ENCODE results near the gene AKT2.

Gene AKT2

DNA sequence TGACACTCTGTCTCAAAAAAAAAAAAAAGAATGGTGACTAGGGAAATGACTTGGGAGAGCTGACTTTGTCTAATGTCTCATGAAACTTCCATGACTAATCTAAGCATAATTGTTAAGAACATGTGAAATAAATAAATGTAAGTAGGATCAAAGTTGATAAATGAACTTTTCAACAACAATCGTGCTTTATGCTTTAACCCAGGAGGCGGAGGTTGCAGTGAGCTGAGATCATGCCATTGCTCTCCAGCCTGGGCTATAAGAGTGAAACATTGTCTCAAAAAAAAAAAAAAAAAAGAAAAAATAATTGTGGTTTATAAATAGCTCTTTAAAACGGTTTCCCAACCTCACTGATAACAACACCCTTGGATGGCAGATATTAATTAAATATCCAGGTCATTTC, 12.9 kb upstream of the AKT2 start:
- no peak for DNase-seq

DNA sequence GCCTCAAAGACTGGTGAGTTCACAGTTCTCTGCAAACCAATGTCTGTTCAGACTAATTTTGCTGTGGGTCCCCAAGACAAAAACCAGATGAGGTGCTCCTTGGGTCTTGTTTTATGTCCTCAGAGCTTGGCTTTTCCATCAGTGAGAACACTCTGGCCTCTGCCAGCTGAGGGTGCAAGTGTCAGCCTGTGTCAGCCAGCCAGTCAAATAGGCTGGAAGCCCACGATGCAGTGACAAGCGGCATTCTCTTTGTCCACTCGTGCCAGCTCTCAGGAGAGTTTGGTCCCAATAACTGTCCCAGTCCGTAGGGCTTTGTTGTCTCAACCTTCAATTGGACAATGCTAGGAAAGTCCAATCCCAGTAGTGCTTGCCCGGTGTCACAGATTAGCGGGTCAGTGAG, 9.4 kb upstream of the AKT2 start:
- no peak for DNase-seq

DNA sequence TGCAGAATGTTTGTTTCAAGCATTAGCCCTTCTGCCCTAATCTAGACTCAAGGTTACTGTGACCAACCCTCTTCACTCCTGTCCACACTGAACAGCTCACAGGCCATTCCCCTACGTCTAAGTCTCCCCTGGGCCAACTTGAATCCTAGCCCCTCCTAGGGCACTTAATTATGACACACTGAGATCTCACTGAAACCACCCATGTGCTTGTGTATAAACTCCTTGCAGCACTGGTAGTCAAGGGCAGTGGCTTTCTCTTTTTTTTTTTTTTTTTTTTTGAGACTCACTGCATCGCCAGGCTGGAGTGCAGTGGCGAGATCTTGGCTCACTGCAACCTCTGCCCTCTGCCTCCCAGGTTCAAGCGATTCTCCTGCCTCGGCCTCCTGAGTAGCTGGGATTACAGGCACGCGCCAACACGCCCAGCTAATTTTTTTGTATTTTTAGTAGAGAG, 1.9 kb upstream of the AKT2 start:
- DNase-seq: no peak

DNA sequence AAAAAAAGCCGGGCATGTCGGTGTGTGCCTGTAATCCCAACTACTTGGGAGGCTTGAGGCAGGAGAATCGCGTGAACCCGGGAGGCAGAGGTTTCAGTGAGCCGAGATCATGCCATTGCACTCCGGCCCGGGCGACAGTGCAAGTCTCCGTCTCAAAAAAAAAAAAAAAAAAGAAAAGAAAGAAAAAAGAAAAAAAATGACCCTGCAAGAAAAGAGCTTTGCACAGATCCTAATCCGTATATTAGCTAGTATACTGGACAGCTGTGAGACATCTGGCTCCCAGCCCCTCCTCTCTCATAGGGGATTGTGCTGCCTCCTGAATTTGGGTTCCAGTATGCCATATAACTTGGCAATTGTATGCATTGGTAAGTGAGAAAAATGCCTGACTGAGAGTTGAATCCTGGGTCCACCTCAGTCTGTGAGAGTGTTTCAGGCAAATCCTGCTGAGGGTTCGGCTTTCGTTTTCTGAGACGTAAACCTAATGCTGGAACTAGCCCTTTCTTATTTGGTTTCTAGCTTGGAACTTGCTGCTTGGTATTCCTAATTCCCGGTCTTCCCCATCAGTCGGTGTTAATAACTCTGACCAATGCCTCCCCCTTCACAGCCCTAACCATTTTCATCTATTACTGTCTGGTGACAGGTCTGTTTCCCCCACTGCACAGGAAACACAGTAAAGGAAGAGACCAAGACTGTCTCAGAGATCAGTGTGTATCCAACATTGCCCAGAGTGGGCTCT, 1.3 kb upstream of the AKT2 start:
- DNase-seq: no peak

DNA sequence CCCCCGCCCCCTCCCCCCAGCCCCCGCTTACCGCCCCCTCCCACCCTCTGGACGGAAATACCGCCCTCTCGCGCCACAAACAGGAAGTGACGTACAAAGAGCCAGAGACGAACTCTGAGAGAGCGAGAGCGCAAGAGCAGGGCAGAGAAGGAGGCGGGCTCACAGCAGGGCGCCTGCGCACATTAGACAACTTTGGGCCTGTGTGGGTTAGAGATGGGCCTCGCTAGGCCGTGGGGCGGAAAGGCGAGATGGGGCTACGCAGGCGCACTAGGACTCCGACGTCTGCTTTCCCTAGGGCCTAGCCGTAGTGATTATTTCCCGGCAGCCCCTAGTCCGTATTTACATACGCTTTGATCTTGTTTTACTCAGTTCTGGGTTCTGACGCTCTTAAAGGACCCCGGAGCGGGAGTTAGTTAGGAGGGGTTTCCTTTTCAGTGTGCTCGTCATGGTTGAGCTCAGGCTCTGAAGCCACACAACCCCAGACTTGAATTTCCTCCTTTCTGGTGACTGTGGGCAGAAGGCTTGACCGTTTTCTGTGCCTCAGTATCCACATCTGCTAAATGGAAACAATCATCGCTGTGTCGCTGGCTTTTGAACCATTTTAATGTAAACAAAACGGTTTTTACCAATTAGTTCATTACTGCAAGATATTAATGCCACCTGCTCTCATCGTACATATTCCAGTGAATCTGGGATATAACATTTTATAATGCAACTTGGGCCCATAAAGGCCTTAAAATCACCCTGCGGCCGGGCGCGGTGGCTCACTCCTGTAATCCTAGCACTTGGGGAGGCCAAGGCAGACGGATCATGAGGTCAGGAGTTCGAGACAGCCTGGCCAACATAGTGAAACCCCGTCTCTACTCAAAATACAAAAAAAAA, 449 bp upstream of the AKT2 start:
- peak; percentile 94 for DNase-seq

DNA sequence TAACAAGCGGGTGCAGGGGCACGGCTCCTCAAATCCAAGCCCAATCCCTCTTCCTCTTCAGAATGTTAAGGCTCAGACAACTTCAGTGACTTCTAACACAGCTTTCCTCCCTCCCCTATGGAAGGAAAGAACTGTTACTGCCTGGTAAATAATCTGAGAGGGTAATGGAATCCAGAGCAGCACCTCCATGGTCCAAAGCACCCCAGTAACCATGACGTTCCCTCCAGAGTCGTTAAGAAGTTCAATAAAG, 969 bp downstream of the AKT2 start:
- no peak for DNase-seq

DNA sequence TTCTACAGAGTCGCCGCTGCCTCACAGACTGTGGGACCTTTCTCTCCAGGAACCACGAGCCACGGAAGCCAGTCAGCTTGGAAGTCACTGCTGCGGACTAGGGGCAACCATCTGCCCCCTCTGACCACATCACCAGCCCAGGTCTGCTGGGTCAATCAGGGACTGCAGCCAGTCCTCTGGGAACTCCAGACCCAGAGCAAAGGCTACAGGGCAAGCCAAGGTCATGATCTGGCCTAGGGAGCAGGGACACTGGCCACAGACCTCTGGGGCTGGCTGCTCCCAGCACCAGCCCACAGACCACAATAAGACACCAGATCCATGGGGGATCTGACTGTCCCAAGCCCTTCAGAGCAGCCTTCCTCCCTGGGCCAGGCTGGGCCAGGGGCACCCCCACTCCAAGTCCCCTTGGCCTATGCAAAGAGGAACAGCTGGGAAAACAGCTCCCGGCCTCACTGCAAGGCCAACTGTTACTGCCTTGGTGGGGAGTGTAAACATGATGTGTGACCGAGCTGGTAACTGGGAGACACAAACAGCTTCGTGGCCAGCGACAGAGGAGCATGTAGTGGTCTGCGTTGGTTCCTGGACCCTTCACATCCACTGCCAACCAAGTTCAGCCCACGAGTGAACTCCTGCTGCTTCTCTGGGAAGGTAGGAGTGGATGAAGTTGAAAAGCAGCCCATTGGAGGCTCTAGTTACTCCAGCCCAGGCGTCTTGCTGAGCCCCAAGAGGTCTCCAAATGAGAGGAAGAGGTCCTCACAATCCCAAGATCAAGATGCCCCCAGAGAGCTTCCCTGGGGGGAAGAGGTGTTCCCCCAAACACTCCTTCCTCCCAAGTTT, 1.5 kb downstream of the AKT2 start:
- no peak for DNase-seq

DNA sequence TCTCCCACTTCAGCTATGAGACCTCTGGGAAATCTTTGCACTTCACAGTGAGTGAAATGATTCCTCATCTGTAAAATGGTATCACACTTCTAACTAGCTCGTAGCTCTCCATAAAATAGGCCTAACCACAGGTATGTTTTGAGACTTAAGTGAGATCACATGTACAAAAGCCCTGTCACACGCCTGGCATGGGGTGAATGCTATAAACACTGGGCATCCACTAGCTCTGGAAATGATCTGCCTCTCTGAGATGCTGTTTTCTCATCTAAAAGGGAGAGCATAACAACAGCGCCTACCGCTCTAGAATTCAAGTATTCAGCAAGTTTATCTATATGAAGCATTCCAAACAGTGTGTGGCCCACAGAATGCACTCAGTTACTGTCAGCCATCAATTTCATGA, 2.2 kb downstream of the AKT2 start:
- DNase-seq: no peak

DNA sequence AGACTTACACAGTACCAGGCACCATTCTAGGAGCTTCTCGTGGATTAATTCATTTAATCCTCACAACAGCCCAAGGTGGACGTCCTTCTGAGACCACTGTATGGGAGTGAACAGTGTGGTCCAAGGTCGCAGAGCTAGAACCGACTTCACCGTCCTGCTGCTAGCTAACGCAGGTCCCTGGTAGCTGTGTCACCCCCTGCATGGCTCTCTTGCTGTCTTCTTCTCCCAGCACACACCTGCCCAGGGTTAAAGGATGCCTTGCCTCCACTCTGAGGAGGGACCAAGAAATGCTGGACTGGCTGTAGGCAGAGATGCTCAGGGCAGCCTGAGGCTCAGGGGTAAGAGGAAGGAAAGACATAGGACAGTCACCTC, 3.0 kb downstream of the AKT2 start:
- DNase-seq: no peak

DNA sequence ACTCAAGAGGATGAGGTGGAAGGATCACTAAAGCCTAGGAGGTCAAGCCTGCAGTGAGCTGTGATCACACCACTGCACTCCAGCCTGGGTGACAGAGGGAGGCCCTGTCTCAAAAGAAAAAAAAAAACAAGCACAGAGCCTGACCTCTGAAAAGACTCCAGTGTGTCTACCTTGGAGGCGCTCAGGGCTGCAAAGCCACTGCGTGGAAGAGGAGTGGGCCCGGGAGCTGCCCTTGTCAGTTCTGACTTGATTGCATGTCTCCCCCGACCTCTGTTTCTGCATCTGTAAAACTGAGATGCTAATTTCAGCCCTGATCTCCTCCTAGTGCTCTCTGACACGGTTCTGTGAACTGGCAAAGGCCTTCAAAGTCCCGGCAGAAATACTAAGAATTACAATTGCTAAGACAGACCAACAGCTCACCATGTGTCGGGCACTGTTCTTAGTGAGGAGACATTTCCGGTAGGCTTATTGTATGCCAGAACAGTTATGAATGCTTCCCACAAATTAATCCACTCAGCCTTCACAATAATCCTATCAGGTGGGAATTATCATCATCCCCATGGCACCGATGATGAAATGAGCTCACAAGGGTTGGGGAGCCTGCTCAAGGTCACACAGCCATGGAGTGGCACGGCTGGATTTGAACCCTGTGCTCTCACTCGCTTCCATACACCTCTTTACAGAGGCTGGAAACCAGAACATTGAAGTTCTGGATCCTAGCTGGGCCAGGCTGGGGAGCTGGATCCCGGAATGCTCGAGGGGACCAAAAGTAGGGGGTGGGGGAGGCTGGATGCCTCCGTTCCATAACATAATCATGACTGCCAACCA, 3.5 kb downstream of the AKT2 start:
- no peak for DNase-seq

DNA sequence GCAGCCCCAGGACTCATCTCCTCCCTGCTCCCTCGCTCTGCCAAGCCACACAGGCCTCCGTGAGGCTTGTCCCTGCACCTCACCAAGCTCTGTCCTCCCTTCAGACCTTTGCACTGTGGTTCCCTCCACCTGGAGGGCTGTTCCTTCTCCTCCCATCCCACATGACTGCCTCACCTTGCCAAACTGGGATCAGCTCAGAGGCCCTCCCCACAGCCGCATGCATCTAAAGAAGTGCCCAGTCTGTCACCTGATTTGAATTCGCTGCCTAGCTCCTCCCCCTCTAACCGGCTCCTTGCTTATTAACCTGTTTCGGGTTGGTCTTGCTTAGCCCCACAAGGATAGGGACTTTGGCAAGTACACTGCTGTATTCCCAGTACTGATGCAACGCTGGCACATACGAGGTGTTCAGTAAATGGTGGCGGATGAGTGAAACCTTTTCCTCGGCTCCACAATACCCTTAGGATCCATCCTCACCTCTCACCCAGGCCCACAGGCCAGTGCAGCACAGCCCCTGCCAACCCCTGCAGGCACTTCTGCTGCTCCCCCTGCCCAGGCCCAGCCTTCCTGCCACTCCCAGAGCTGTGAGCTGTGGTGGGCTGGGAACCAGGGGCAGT, 4.4 kb downstream of the AKT2 start:
- DNase-seq: no peak

DNA sequence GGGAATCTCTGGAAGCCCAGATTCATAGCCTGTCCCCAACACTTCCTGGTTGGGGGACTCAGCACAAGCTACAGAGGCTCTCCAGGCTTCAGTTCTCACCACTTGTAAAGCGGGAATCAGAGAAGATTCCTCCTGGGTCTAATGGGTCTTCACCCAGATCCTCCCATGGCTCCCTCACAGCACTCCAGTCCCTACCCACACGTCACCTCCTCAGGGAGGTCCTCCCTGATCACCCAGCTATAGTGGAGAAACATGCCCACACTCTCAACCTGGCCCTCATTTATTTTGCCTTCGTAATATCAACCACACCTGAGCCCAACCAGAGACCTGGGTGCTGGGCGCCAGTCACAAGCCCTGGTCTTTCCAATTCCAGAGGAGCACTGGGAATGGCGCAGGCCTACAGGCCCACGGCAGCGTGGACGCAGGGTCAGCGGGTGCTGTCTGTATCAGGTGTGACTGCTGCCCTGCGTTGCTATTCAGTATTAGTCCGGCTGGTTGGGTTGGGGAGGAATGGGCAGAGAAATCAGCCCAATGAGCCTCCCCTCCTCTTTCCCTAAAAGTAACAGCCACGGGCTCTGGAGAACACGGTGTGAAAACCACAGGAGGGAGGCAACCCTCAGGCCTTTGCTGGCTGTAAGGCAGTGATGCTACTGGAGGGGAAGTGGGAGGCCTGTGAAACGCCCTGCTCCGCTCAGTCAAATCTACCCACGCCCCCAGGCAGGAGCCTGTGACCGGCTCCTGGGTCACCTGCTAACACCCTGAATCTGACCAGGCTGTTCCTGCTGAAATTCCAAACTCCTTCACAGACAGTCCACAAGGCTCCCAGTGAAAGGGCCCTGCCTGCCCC, 5.2 kb downstream of the AKT2 start:
- no peak for DNase-seq

DNA sequence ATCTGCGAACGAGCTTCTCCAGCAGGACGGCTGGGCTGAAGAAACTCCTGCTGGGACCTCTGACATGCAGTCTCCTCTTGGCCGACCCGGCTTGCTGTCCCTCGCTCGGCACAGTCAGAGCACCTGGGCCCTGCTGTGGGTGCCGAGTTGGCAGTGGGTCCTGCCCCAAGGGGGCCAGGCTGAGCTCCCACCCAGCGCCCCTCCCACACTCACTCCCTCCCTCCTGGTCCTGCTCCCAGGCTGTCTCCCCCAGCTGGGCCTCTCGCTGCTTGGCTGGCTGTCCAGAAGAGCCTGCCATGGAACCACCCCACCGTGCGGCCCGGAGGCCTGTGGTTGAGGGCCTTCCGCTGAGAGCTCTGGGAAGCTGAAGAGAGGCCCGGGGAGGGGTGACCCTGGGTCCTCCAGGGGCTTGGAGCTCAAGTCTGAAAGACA, 6.0 kb downstream of the AKT2 start:
- no peak for DNase-seq

DNA sequence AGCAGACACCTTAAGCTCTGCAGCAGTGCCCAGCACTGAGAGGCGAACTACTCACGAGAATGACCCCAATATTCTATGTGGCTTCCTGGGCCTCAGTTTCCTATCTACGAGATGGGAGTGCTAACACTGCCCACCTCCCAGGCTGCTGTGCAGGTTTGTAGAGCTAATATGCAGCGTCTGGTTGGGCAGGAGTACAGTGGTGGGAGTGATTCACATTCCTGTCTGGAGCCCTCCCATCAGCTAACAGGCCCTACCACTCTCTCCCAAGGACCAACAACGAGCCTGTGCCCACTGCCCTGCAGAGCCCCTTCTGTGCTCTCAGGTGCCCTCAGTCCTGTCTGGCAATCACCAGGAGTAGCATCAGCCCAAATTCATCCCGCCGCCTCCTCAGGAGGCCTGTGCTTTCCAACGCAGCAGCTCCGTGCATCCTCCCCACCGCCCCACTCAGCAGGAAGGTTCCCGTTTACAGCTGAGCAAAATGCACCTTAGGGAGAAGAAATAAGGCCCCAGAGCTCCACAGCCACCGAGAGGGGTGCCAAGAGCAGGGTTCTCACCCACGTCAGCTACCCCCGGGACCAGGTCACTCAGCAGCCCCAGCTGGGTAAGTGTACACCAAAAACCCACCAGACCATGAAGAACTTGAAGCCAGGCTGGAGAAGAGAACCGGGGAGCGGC, 6.6 kb downstream of the AKT2 start:
- DNase-seq: no peak

DNA sequence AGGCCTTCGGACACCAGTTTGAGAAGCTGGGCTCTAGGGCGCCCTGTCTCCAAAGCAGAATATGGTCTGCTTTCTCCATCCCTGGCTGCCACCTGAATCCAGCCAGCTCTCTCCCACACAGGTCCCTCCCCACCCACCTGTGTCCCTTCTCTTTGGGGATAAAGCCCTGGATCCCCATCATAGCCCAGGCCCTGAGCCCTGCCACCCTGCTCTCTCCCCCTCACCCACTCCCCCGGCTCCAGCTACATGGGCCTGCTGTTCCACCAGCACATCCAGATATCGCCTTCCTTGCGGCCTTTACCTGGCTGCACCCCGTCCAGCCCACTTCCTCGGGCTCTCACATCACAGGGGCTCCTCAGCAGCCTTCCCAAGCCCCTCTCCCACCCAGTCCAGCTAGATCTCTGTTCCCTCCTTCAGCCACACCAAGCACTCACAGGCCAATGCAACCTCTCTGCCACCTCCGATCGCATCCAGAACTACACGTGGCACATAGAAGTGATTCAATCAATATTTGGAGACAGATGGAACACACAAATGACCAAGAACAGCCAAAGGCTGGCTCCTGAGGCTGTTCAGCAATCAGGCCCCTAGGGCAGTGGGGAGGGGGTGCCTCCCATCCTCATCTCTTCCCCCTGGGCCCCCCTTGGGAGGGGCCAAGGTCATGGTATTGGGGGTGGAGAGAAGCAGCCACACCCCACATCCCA, 7.6 kb downstream of the AKT2 start:
- no peak for DNase-seq

DNA sequence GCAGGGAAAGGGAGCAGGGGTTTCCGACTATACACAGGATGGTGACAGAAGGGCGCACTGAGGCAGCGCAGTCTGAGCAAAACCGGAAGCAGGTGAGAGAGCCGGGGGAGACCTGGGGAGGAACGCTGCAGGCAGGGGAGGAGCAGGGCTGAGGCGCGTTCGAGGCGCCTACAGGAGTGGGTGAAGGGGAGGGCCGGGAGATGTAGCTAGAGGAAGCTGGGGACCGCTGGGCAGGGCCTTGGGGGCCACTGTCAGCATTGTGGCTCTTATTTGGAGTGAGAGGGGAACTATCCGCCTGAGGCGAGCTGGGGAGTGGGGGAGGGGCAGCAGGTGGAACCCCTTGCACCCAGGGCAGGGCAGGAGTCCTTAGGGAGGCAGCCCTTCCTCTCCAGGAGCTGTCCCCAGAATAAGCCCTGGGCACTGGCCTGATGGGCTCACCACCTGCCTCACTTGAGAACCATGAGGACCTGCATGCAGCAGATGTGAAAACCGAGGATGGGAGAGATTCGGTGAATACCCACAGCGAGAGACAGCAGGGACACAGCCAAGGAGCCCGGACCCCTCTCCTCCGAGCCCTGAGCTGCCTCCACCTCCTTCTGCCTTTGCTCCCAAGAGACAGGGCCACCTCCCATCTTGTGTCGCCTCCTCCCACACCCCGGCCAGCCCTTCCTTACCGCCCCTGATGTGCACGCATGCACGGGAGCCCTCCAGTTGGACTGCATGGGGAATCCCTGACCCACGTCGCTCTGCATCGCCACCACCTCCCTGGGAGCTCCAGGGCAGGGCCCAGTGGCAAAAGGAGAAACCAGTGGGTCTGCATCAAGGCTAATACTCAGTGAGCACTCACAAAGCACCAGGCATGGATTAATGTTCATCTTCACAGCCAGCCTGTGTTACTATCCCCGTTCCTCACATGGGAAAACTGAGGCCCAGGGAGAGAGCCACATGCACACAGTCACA, 10.3 kb downstream of the AKT2 start:
- DNase-seq: peak; percentile 32

DNA sequence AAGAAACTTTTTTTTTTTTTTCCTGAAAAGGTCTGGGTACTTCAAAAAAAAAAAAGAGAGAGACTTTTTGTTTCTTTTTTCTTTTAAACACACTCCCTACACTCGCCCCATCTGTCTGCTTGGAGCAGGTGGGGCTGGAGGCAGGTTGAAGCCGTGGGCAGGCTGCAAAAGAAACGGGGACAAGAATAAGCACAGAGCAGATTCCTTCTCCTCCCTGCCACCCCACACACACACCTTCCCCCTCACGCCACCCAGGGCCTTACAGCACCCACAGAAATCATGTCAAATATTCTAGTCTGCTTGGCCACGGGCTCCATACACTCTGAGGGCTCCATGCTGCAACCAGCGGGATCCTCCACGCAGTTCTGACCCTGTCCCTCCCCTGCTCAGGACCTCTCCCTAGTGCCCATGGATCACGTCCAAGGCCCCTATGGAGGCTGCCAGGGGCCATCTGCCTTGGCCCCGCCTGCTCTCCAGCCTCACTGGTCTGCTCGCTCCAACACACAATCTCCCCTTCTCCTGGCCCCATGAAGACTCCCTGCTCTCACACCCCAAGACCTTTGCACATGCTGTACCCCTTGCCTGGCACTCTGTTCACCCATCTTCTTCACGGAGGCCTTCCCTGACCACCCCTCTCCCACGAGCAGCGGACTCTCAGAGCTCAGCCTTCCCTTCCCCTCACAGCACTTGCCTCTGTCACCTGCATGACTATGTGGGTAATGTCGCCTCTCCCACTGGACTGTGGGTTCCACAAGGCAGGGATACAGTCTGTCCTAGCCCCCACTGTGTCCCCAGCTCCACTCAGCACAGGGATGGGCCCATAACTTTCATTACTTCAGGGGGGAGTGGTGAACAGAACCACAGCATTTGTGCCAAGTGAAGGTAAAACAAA, 11.4 kb downstream of the AKT2 start:
- DNase-seq: no peak

DNA sequence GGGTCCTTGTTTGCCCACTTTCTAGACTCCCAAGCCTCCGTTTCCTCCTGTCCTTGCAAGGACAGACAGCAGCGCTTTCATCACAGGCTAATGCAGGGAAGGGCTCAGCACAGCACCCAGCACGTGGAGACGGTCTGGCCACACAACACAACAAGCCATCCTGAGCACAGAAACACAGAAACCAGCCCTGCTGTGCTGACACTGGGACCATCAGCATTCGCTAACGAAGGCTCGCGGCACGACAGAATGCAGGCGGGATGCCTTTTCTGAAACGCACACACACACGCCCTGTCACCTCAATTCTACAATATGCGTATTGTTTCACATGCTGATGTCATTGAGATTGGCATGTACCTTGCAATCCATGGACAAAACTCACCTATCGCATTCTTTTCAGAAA, 12.9 kb downstream of the AKT2 start:
- no peak for DNase-seq
